HCT116 (cell line): ENCODE results near the gene POMGNT1.

Experiments
- CEBPB ChIP-seq: IDR thresholded peaks from 2 replicates; pipeline ENCODE4 v1.6.1; 2012; ENCODE audit warnings: low read depth
- JUND ChIP-seq: IDR thresholded peaks from 2 replicates; pipeline ENCODE4 v1.6.1; 2012
- POLR2A ChIP-seq: IDR thresholded peaks from 2 replicates; pipeline ENCODE4 v1.7.0; 2011; ENCODE audit warnings: borderline replicate concordance; ENCODE audit not compliant: insufficient read depth, insufficient read length; ENCODE audit errors: extremely low read depth
- POLR2AphosphoS5 ChIP-seq: IDR thresholded peaks from 2 replicates; pipeline ENCODE4 v1.6.1; 2011; ENCODE audit warnings: mild to moderate bottlenecking, low read depth, low read length, moderate library complexity
- REST ChIP-seq: IDR thresholded peaks from 2 replicates; pipeline ENCODE4 v1.6.1; 2012; ENCODE audit warnings: low read depth
- YY1 ChIP-seq: IDR thresholded peaks from 2 replicates; pipeline ENCODE4 v1.6.1; 2011; ENCODE audit warnings: low read length, low read depth, moderate library complexity, mild to moderate bottlenecking; ENCODE audit not compliant: insufficient replicate concordance; ENCODE audit errors: extremely low read depth
- TF ChIP-seq, protein P1 (sequence below), 3 experiments: fragments of 200-600 bp in 1 of 3; sonication (generic) in 1 of 3; IDR thresholded peaks in 2 of 3; conservative IDR thresholded peaks in 1 of 3; 2 replicates each; pipeline ENCODE4 v1.5.1; 2012 to 2017; ENCODE audit warnings: low read depth in 2 of 3, low read length in 2 of 3, antibody characterized with exemption in 1 of 3, borderline replicate concordance in 1 of 3, control low read depth in 1 of 3, mild to moderate bottlenecking in 1 of 3, mixed read lengths in 1 of 3, mixed run types in 1 of 3, moderate library complexity in 1 of 3; ENCODE audit not compliant: insufficient read depth in 1 of 3

DNA sequence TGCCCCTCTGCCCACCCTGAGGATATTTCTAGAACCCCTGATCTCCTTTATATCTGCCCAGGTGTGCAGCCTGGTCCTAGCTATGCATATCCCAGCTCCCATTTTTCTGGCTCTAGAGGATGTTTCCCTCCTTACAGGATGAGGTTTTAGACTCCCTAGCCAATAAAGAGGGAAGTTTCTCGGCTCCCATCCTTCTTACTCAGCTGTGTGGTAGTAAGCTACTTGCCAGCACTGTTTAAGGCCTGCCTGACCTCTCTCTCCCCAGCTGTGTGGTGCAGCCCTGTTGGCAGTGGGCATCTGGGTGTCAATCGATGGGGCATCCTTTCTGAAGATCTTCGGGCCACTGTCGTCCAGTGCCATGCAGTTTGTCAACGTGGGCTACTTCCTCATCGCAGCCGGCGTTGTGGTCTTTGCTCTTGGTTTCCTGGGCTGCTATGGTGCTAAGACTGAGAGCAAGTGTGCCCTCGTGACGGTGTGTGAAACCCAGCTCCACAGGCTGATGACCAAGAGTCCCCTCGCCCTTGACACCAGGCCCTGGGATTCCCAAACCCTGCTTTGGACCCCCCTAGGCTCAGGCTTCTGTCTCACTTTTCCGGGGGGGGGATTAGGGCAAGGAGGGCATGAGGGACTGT is 14.2 kb downstream of the POMGNT1 start:
- TF ChIP-seq, protein P1, sequence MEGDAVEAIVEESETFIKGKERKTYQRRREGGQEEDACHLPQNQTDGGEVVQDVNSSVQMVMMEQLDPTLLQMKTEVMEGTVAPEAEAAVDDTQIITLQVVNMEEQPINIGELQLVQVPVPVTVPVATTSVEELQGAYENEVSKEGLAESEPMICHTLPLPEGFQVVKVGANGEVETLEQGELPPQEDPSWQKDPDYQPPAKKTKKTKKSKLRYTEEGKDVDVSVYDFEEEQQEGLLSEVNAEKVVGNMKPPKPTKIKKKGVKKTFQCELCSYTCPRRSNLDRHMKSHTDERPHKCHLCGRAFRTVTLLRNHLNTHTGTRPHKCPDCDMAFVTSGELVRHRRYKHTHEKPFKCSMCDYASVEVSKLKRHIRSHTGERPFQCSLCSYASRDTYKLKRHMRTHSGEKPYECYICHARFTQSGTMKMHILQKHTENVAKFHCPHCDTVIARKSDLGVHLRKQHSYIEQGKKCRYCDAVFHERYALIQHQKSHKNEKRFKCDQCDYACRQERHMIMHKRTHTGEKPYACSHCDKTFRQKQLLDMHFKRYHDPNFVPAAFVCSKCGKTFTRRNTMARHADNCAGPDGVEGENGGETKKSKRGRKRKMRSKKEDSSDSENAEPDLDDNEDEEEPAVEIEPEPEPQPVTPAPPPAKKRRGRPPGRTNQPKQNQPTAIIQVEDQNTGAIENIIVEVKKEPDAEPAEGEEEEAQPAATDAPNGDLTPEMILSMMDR (IDR thresholded peaks at IDR 0.05 in 2 of 3, conservative IDR thresholded peaks at IDR 0.05 in 1 of 3; ENCODE audit: borderline replicate concordance in 1 of 3, insufficient read depth in 1 of 3, low read depth in 2 of 3, low read length in 2 of 3), result no peak
- no peak for TF ChIP-seq CEBPB
- TF ChIP-seq POLR2AphosphoS5, result no peak
- TF ChIP-seq JUND, result no peak
- TF ChIP-seq POLR2A, result no peak
- TF ChIP-seq YY1, result no peak
- TF ChIP-seq REST, result no peak
